Activated naive CD4-positive, alpha-beta T cell treated with anti-CD3 and anti-CD28 coated beads, Interleukin-2, amount 50 U/mL, for 24 hours (primary cell): ENCODE results near the gene GRN.
"Not testable (repeated sequence)": the region's sequence is repeated elsewhere in the genome, so short reads cannot be mapped to it uniquely, and the experiment has no call there.

Experiments
- H3K27ac Mint-ChIP-seq: one replicate; pipeline ENCODE4 v1.8.0; 2021; ENCODE audit warnings: mild to moderate bottlenecking, mixed read lengths
- H3K27me3 Mint-ChIP-seq: one replicate; pipeline ENCODE4 v1.8.0; 2021; ENCODE audit warnings: mixed read lengths
- H3K36me3 Mint-ChIP-seq: one replicate; pipeline ENCODE4 v1.8.0; 2021; ENCODE audit warnings: mixed read lengths
- H3K4me1 Mint-ChIP-seq: one replicate; pipeline ENCODE4 v1.8.0; 2021; ENCODE audit warnings: mixed read lengths
- H3K4me3 Mint-ChIP-seq: one replicate; pipeline ENCODE4 v1.8.0; 2021; ENCODE audit warnings: mild to moderate bottlenecking, mixed read lengths
- H3K9me3 Mint-ChIP-seq: one replicate; pipeline ENCODE4 v1.8.0; 2021; ENCODE audit warnings: mixed read lengths

Gene GRN

DNA sequence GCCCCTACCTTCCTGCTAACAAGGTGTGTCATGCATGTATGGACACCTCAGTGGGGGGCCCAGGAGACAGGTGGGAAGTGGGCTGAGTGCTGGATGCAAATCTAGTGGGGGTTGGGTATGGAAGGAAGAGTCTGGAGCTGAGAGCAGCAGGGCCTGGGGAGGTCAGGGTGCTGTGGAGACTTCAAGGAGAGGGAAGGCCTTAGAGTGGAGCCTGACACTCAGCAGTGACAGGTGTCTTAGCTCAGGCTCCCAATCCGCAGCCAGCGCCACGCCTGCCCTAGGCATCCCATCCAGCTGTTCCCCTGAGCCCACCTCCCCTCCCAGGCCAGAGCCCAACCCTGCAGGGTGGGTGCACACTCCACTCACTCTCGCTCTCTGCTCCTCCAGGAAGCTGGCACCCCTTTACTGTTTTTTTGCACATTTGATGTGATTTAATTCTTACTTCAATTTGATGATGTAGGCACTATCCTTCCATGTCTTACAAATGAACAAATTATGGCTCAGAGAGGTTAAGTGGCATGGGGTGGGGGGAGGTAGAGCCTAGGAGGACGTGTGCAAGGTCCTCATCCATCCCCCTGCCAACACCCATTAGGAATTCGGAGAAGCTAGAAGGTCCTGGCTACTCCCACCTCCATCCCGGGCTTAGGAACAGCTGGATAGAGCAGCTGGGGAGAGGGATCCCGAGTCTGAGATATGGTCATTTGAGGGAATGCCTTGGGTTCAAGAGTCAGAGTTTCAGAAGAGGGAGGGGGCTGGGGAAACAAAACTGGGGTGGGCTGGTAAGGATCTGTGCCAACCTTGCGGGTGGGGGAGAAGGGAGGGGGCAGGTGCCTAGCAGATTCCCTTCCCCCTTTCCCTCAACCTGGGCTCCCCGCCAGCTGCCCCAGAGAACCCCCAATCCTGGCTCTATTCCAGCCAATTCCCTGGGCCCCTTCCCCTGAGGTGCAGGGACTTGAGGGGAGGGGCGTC lies 16.5 kb downstream of the GRN start:
- Mint-ChIP-seq H3K9me3 (no peaks in the 10 kb centered on the region), H3K36me3 (no peaks in the 10 kb centered on the region), H3K4me3 (no peak overlapping the region), H3K27ac (peak overlapping the region; percentile 66), H3K27me3 (peaks cover 4% of the 10 kb centered on the region), H3K4me1 (peaks cover 8% of the 10 kb centered on the region)

DNA sequence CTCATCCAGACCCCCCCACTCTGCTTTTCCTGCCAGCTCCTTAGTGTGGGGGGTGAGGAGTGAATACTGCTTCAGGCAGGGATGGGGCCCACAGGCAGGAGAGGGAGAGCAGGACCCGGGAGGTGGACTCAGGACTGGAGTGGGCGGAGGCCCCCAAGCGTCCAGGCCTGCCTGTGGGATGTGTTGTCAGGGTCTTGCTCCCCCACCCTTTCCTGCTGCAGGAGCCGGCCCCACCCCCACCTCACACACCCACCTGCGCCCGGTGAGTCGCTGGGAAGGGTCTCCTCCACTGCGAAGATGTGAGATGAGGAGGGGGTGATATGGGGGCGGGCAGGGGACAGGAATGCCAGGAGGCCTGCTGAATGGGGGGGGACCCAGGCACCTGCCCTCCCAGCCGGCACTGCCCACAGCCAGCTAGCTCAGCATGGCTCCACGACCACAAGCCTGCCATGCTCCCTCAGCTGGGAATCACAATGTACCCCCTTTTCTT lies 17.4 kb downstream of the GRN start:
- Mint-ChIP-seq H3K27me3 (peaks cover 8% of the 10 kb centered on the region), H3K9me3 (no peaks in the 10 kb centered on the region), H3K4me3 (peak overlapping the region; percentile 51), H3K27ac (no peak overlapping the region), H3K36me3 (no peaks in the 10 kb centered on the region), H3K4me1 (peaks cover 8% of the 10 kb centered on the region)

DNA sequence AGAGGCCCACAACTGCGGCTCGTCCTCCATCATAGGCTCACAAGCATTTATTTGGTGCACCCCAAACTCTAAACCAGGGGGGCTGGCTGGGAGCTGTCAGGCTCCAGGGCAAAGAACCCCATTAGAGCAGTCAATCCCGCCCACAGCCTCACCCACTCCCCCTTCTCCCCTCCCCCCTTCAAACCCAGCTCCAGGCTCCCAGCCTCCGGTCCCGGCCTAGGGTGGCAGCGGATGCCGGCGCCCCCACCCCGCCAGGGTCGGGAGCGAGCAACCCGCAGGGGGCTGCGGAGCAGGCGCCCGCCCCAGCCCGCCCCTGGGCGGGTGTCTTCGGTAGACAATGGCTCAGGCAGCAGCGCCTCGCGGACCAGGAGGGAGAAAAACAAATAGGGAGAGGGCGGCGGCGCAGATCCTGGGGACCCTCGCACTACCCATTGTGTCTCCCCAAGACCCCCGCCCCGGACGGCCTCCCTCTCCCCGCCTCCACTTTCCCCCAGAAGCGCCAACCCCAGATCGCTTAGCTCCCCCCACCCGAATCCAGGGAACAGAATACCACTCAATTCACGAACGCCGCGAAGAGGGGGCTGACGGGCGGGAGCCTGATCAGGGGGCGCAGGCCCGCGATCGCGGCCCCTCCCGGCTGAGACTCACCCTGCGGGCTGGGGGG lies 18.0 kb downstream of the GRN start:
- Mint-ChIP-seq H3K4me3 (peak overlapping the region; percentile 62), H3K27me3 (peaks cover 10% of the 10 kb centered on the region), H3K27ac (no peak overlapping the region), H3K9me3 (no peaks in the 10 kb centered on the region), H3K4me1 (peaks cover 5% of the 10 kb centered on the region), H3K36me3 (no peaks in the 10 kb centered on the region)

GRCh38 chr17:44363613-44364159 lies 18.6 kb downstream of the GRN start, which contains the start of gene FAM171A2:
FAM171A2 (minus strand) TSS chr17:44363853; CDS start chr17:44363714, 139 bp downstream.
- Mint-ChIP-seq H3K36me3 (no peaks in the 10 kb centered on the region), H3K4me3 (peak within 1 kb of the TSS; percentile 76), H3K9me3 (no peaks in the 10 kb centered on the region), H3K4me1 (peaks cover 4% of the 10 kb centered on the region), H3K27ac (no peak within 1 kb of the TSS), H3K27me3 (peaks cover 12% of the 10 kb centered on the region)

- H3K36me3 Mint-ChIP-seq, H3K4me1 Mint-ChIP-seq, H3K9me3 Mint-ChIP-seq, H3K27ac Mint-ChIP-seq: not testable (repeated sequence)
- peaks cover 16% of the 10 kb centered on the region for H3K27me3 Mint-ChIP-seq
- H3K4me3 Mint-ChIP-seq, result peak overlapping the region; percentile 57
These were observed 19.9 kb downstream of the GRN start for GRCh38 chr17:44365051-44365450.

DNA sequence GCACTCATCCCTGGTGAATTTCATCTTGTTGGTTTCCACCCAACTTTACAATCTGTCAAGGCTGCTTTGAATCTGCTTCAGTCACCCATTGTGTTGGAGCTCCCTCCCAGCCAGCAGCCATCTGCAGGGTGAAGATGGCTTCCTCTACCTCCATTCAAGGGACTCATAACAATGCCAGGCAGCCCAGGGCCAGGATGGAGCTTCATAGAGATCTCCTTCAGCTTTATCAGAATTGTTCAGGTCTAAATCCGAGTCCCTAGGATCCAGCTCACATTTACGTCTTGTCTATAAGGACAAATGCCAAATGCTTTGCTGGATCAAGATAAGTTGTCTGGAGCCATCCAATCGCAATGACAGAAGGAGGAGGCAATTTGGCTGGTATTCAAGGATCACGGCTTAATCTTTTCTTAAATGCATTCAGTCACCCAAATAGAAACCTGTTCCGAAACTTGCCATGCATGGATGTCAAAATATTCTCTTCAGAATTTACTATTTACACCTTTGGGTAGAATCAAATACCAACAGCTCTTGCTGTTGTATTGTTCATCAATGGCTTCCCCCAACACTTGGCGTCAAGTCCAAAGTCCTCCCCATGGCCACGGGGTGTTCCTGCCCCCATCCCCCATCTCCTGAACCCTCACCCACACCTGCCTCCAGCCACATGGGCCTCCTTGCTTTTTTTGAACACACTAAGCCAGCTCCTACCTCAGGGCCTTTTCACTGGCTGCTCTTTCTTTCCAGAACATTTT lies 22.3 kb downstream of the GRN start:
- Mint-ChIP-seq H3K27me3 (peaks cover 17% of the 10 kb centered on the region), H3K27ac (no peak overlapping the region)

GRCh38 chr17:44368391-44369243 lies 23.5 kb downstream of the GRN start:
- H3K4me1 Mint-ChIP-seq, H3K9me3 Mint-ChIP-seq, H3K4me3 Mint-ChIP-seq, H3K36me3 Mint-ChIP-seq, H3K27ac Mint-ChIP-seq: not testable (repeated sequence)
- peaks cover 16% of the 10 kb centered on the region for H3K27me3 Mint-ChIP-seq

More for the DNA sequence above, 22.3 kb downstream of the GRN start:
- Mint-ChIP-seq H3K4me1 (peaks cover 4% of the 10 kb centered on the region), H3K36me3 (no peaks in the 10 kb centered on the region), H3K9me3 (no peaks in the 10 kb centered on the region), H3K4me3 (no peak overlapping the region)

GRCh38 chr17:44369414-44370023 lies 24.4 kb downstream of the GRN start:
- H3K27ac Mint-ChIP-seq, H3K4me1 Mint-ChIP-seq, H3K9me3 Mint-ChIP-seq, H3K36me3 Mint-ChIP-seq: not testable (repeated sequence)
- Mint-ChIP-seq H3K4me3 (peak overlapping the region; percentile 52), H3K27me3 (peaks cover 16% of the 10 kb centered on the region)

GRCh38 chr17:44372036-44372435 lies 26.9 kb downstream of the GRN start:
- H3K4me1 Mint-ChIP-seq, result peaks cover 4% of the 10 kb centered on the region
- no peak overlapping the region for H3K27ac Mint-ChIP-seq
- H3K36me3 Mint-ChIP-seq, result no peaks in the 10 kb centered on the region
- no peak overlapping the region for H3K4me3 Mint-ChIP-seq
- H3K27me3 Mint-ChIP-seq, result peaks cover 17% of the 10 kb centered on the region
- H3K9me3 Mint-ChIP-seq, result no peaks in the 10 kb centered on the region

DNA sequence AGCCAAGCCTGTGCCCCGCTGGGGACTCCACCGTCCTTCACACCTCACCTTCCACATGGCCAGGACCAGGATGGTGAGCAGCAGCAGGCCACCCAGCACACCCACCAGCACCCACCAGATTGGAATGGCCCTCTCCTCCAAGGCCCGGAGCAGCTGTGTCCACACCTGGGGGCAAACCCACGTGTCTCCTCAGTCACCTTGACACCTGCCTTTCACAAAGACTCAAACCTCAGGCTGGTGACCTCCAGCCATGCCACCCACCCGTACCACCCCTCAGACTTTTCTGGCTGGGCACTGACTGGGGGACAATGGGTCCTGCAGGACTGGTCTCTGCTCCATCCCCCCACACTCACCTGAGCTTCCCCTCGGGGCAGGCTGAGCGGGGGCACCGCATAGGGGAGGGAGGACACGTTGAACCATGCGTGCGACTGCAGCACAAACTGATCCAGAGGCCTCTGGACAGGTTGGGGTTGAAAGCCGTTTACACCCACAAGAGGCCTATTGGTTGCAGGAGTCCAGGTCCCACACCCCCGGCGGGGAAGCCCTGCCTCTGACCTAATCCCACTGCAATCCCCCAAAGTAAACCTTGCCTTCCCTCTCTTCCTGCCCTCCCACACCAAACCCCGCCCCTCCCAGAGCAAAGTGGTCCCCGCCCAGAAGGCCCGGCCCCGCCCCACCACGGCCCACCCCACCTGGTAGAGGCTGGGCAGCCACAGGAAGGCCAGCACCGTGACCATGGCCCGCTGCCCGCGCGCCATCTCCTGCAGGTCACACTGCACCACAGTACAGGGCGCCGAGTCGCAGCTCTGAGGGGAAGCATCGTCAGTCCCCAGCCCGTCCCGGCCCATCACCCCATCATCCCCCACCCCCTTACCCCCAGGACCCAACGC lies 29.4 kb downstream of the GRN start:
- H3K4me1 Mint-ChIP-seq, result peaks cover 4% of the 10 kb centered on the region
- peaks cover 8% of the 10 kb centered on the region for H3K27me3 Mint-ChIP-seq
- H3K36me3 Mint-ChIP-seq, result no peaks in the 10 kb centered on the region
- no peaks in the 10 kb centered on the region for H3K9me3 Mint-ChIP-seq
- no peak overlapping the region for H3K27ac Mint-ChIP-seq
- no peak overlapping the region for H3K4me3 Mint-ChIP-seq

DNA sequence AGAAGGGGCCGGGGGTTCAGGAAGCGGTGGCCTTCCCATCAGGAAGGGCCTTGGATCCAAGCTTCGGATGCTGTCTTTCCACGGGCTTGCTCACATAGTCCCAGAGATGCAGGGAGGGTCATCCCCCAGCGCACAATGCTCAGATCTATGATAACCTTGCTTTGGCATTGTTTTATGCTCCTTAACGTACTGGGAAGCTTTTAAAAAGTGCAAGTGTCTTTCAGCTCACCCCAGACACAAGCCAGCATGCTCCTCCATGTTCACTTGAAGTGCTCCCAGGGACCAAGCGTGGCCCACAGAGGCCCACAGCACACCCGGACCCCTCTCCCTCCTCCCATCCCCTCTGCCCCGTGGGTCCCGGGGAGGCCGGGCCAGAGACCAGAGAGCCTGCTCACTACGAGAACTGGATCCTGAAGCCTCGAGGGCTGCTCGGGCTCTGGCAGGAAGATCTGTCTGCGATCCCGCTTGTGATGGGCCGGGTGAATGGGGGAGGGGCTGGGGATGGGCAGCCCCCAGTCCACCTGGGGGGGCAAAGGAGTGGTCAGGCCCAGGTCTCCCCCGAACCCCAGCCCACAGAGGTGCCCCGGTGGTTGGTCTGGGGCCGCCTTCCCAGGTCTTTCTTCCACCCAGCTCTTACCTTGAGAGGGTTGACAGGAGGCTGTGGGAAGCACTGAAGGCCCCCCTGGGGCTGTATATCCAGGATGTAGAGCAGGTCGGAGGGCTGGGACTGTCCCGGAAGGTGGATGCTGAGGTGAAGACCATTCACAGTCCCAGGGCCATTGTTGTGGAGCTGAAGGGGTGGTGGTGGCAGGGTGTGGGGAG lies 30.3 kb downstream of the GRN start:
- Mint-ChIP-seq H3K27ac (no peak overlapping the region), H3K4me3 (no peak overlapping the region), H3K9me3 (no peaks in the 10 kb centered on the region), H3K4me1 (no peaks in the 10 kb centered on the region), H3K27me3 (peaks cover 6% of the 10 kb centered on the region), H3K36me3 (no peaks in the 10 kb centered on the region)

GRCh38 chr17:44376124-44376523 lies 31.0 kb downstream of the GRN start:
- Mint-ChIP-seq H3K4me3 (no peak overlapping the region), H3K4me1 (no peaks in the 10 kb centered on the region), H3K36me3 (no peaks in the 10 kb centered on the region), H3K9me3 (no peaks in the 10 kb centered on the region), H3K27ac (no peak overlapping the region), H3K27me3 (peaks cover 6% of the 10 kb centered on the region)

- no peak overlapping the region for H3K27ac Mint-ChIP-seq
- H3K4me1 Mint-ChIP-seq, result no peaks in the 10 kb centered on the region
- H3K27me3 Mint-ChIP-seq, result peaks cover 6% of the 10 kb centered on the region
- no peak overlapping the region for H3K4me3 Mint-ChIP-seq
- no peaks in the 10 kb centered on the region for H3K36me3 Mint-ChIP-seq
- no peaks in the 10 kb centered on the region for H3K9me3 Mint-ChIP-seq
These were observed 31.7 kb downstream of the GRN start for GRCh38 chr17:44376779-44377178.
